Central memory CD8-positive, alpha-beta T cell (primary cell): ENCODE data around the gene ZNF652.

ENCODE experiments used
- ATAC-seq: fragments of 150-1000 bp; cut with Tn5 transposase; replicated peaks from 2 replicates; pipeline ENCODE4 v1.10.0; 2022; ENCODE audit warnings: mild to moderate bottlenecking, moderate FRiP score, moderate number of reproducible peaks; ENCODE audit not compliant: poor library complexity, severe bottlenecking; ENCODE audit errors: extremely low read depth
- DNase-seq, 2 donors: peaks; one replicate each; pipeline ENCODE4 v3.0.0; 2021; ENCODE audit warnings: low spot score in 2 of 2
- H3K27ac Mint-ChIP-seq: one replicate; pipeline ENCODE4 v1.8.0; 2022; ENCODE audit warnings: low read depth, mild to moderate bottlenecking, moderate library complexity, mixed read lengths
- H3K27me3 Mint-ChIP-seq: one replicate; pipeline ENCODE4 v1.8.0; 2022; ENCODE audit warnings: mixed read lengths
- H3K36me3 Mint-ChIP-seq: one replicate; pipeline ENCODE4 v1.8.0; 2022; ENCODE audit warnings: mild to moderate bottlenecking, moderate library complexity, mixed read lengths; ENCODE audit not compliant: insufficient read depth
- H3K4me1 Mint-ChIP-seq: one replicate; pipeline ENCODE4 v1.8.0; 2022; ENCODE audit warnings: mixed read lengths
- H3K4me3 Mint-ChIP-seq: one replicate; pipeline ENCODE4 v1.8.0; 2022; ENCODE audit warnings: mild to moderate bottlenecking, moderate library complexity, mixed read lengths
- H3K9me3 Mint-ChIP-seq: one replicate; pipeline ENCODE4 v1.8.0; 2022; ENCODE audit warnings: mixed read lengths

ZNF652 gene

DNA sequence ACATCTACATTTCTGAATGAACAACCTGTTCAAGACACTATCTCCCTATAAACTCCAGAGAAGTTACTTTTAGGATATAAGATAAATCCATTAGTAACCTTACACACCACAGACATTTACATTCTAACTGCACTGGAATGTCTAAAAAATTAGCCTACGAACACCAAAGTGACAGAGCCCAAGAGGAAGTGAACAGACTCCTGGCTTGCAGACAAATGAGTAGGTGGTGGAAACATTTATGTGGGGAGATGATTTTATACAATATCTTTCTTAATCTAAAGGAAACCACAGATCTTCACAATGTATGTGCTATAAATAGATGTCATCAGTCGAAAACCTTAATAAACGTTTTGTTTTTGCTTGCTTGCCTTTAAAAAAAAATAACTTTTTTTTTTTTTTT, 18.8 kb downstream of the ZNF652 start:
- H3K4me3 Mint-ChIP-seq = peak overlapping the region; percentile 69
- H3K27me3 Mint-ChIP-seq = no peaks in the 10 kb centered on the region
- H3K4me1 Mint-ChIP-seq = peaks cover 67% of the 10 kb centered on the region
- peak; percentile 33 for ATAC-seq
- no peaks in the 10 kb centered on the region for H3K9me3 Mint-ChIP-seq
- no peak for DNase-seq
- no peaks in the 10 kb centered on the region for H3K36me3 Mint-ChIP-seq
- peak overlapping the region; percentile 83 for H3K27ac Mint-ChIP-seq

DNA sequence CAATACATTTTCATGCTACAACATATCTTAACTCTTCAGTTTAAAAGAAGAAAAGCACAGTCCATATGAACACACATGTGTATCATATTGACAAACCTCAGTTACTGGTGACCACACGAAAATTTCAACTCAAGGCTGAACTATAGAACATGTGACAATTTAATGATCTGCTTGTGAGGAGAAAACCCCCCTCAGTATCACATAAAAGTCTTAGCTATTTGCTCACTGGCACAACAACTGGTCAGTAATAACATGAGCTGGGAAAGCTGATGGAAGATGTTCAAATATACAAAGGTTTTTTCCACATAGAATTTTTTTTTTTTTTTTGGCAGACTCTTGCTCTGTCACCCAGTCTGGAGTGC, 19.5 kb downstream of the ZNF652 start:
- no peaks in the 10 kb centered on the region for H3K9me3 Mint-ChIP-seq
- ATAC-seq (peak; percentile 34), DNase-seq (no peak)
- peaks cover 2% of the 10 kb centered on the region for H3K36me3 Mint-ChIP-seq
- H3K4me1 Mint-ChIP-seq = peaks cover 69% of the 10 kb centered on the region
- H3K27me3 Mint-ChIP-seq = no peaks in the 10 kb centered on the region
- H3K4me3 Mint-ChIP-seq = peak overlapping the region; percentile 69
- H3K27ac Mint-ChIP-seq = peak overlapping the region; percentile 83

DNA sequence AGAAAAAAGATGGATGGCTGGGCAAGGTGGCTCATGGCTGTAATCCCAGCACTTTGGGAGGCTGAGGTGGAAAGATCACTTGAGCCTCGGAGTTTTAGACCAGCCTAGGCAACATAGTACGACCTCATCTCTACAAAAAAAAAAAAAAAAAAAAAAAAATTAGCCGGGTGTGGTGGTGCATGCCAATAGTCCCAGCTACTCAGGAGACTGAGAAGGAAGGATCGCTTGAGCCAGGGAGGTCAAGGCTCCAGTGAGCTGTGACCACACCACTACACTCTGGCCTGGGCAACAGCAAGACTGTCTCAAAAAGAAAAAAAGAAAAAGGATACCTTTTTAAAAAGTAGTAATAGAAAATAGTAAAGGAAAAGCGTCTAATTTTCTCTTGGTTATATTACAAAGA, 20.7 kb downstream of the ZNF652 start:
- H3K27ac Mint-ChIP-seq = peak overlapping the region; percentile 96
- no peak for ATAC-seq
- peak overlapping the region; percentile 69 for H3K4me3 Mint-ChIP-seq
- H3K9me3 Mint-ChIP-seq = no peaks in the 10 kb centered on the region
- peaks cover 2% of the 10 kb centered on the region for H3K36me3 Mint-ChIP-seq
- no peak for DNase-seq
- H3K4me1 Mint-ChIP-seq = peaks cover 60% of the 10 kb centered on the region
- no peaks in the 10 kb centered on the region for H3K27me3 Mint-ChIP-seq

DNA sequence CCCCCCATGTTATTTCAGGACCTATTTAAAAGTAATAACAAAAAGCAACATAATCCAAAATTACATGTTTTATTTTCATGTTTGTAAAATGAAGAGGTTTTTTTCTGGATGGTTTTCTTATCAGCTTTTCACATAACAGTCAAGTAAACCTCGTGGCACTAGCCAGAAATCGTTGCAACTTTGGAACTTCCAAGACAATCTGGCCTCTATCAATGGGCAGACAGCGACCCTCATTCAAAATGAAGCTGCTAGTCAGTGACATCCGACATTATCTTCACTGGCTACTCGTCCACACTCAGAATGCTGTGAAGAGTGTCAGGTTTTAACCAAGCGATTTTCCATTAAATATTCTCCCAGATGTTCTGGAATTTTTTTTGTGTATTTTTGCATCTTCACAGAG, 22.7 kb downstream of the ZNF652 start:
- Mint-ChIP-seq H3K4me3 (peak overlapping the region; percentile 26), H3K9me3 (no peaks in the 10 kb centered on the region), H3K27me3 (no peaks in the 10 kb centered on the region), H3K36me3 (peaks cover 5% of the 10 kb centered on the region), H3K4me1 (peaks cover 57% of the 10 kb centered on the region), H3K27ac (no peak overlapping the region)
- ATAC-seq = no peak
- no peak for DNase-seq

DNA sequence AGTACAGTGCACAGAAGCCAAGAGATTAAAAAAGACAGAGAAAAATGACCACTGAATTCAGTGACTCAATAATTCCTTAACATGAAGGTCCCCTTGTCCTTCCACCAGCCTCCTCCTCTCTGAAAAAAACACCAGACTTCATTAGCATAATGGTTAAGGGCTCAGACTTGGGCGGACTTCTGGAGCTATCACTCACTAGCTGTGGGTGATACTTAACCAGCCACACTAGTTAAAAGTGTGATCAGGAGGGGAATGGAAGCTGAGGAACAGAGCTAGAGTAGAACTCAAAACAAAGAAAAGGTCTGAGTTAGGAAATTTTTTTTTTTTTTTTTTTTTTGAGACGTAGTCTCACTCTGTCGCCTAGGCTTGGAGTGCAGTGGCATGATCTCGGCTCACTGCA, 23.2 kb downstream of the ZNF652 start:
- H3K27ac Mint-ChIP-seq = no peak overlapping the region
- H3K36me3 Mint-ChIP-seq = peaks cover 5% of the 10 kb centered on the region
- no peak for DNase-seq
- no peaks in the 10 kb centered on the region for H3K9me3 Mint-ChIP-seq
- ATAC-seq = peak; percentile 33
- peaks cover 60% of the 10 kb centered on the region for H3K4me1 Mint-ChIP-seq
- H3K27me3 Mint-ChIP-seq = no peaks in the 10 kb centered on the region
- H3K4me3 Mint-ChIP-seq = peak overlapping the region; percentile 26

DNA sequence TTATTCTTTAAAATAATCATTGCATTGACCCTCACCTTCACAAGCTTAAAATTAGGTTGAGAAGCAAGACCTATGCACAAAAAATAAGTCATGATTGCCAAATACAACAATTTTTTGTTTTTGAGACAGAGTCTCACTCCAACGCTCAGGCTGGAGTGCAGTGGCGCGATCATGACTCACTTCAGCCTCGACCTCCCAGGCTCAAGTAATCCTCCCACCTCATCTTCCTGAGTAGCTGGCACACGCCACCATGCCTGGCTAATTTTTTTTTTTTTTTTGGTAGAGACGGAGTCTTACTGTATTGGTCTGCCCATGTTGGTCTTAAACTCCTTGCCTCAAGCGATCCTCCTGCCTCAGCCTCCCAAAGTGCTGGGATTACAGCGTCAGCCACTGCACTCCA, 24.2 kb downstream of the ZNF652 start:
- Mint-ChIP-seq H3K9me3 (no peaks in the 10 kb centered on the region), H3K36me3 (peaks cover 5% of the 10 kb centered on the region), H3K27me3 (no peaks in the 10 kb centered on the region), H3K4me1 (peaks cover 55% of the 10 kb centered on the region), H3K4me3 (no peak overlapping the region), H3K27ac (no peak overlapping the region)
- ATAC-seq = no peak
- no peak for DNase-seq

DNA sequence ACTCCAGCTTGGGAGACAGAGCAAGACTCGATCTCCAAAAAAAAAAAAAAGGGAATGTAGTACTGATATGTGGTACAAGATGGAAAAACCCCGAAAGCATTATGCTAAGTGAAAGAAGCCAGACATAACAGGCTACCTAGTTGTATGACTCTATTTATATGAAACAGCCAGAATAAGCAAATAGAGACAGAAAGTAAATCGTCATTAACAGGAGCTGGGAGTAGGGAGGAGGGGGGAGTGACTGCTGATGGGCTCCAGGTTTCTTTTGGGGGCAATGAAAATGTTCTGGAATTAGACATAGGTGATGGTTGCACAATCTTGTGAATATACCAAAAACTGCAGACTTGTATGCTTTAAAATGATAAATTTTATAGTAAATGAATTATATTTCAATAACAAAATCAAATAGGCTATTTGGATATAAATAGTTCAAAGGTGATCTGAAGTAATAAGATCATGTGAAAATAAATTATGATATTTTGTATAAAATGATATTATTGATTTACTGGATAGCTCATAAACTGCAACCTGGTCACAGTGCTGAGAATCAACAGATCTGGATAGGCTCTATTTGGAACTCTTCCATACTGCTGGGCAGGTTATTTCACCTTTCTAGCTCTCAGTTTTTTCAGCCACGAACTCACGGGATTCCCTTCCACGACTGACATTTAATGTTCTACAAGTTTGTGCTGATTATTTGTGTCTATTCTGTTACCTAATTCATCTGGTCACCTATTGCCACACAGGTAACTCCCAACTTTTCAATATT, 27.1 kb downstream of the ZNF652 start:
- H3K27ac Mint-ChIP-seq = no peak overlapping the region
- peaks cover 44% of the 10 kb centered on the region for H3K4me1 Mint-ChIP-seq
- no peak for ATAC-seq
- H3K27me3 Mint-ChIP-seq = no peaks in the 10 kb centered on the region
- H3K4me3 Mint-ChIP-seq = no peak overlapping the region
- H3K9me3 Mint-ChIP-seq = no peaks in the 10 kb centered on the region
- no peak for DNase-seq
- H3K36me3 Mint-ChIP-seq = peaks cover 7% of the 10 kb centered on the region

DNA sequence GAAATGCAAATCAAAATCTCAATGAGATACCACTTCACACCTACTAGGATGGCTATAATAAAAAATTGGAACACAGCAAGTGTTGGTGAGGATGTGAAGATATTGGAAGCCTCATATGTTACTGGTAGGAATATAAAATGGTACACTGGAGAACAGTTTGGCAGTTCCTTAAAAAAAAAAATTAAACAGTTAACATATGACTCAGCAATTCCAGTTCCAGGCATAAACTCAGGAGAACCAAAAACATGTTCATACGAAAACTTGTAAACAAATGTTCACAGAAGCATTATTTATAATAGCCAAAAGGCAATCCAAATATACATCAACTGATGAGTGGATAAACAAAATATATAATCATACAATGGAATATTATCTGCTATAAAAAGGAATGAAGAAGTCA, 28.2 kb downstream of the ZNF652 start:
- Mint-ChIP-seq H3K4me1 (peaks cover 35% of the 10 kb centered on the region), H3K27me3 (no peaks in the 10 kb centered on the region), H3K9me3 (no peaks in the 10 kb centered on the region), H3K36me3 (peaks cover 9% of the 10 kb centered on the region), H3K27ac (no peak overlapping the region), H3K4me3 (no peak overlapping the region)
- no peak for ATAC-seq
- DNase-seq = no peak

DNA sequence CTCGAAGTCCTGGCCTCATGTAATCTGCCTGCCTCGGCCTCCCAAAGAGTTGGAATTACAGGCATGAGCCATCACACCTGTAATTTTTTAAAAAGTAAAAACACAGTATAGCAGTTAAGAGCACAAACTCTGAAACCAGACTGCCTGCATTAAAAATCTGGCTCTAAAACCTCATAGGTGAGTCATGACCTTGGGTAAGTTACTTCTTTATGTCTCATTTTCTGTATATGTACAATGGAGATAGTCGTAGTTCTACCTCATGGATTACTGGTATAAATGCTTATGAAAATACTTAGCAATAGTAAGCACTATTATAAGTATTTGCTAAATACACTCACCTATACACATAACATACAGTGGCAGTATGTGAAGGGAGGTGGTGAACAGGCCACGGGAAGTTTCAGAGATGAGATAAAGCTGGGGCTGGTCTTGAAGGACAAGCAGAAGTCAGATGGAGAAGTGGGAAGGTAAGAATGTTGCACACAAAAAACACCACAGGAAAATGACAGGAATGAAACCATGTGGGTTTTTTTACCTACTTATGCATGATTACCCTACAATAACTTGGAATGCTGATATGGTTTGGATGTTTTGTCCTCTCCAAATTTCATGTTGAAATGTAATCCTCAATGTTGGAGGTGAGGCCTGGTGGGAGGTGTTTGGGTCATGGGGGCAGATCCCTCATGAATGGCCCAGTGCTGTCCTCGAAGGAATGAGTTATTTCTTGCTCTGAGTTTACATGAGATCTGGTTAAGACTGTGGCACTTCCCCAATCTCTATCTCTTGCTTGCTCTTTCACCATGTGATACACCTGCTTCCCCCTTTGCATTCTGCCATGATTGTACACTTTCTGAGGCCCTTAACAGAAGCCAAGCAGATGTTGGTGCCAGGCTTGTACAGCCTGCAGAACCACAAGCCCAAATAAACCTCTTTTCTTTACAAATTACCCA, 33.9 kb downstream of the ZNF652 start:
- H3K4me3 Mint-ChIP-seq = no peak overlapping the region
- H3K4me1 Mint-ChIP-seq = peaks cover 52% of the 10 kb centered on the region
- H3K27me3 Mint-ChIP-seq = no peaks in the 10 kb centered on the region
- ATAC-seq = no peak
- no peaks in the 10 kb centered on the region for H3K9me3 Mint-ChIP-seq
- H3K36me3 Mint-ChIP-seq = peaks cover 6% of the 10 kb centered on the region
- no peak for DNase-seq
- H3K27ac Mint-ChIP-seq = no peak overlapping the region

DNA sequence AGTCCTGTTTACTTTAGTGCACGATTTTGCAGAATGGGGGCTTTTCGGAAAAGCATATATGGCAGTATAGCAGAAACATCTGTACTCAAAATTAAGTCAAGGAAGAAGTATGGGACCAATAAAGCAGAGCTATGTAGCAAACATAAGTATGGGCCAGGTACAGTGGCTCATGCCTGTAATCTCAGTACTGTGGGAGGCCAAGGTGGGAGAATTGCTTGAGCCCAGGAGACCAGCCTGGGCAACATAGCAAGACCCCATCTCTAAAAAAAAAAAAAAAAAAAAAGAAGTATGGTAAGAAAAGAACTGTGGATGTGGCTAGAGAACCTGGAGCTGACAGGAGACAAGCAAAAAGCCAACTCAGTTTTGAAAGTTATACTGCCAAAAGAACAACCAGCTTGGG, 36.1 kb downstream of the ZNF652 start:
- peaks cover 5% of the 10 kb centered on the region for H3K36me3 Mint-ChIP-seq
- ATAC-seq (no peak), DNase-seq (no peak)
- H3K4me3 Mint-ChIP-seq = no peak overlapping the region
- peak overlapping the region; percentile 19 for H3K27ac Mint-ChIP-seq
- no peaks in the 10 kb centered on the region for H3K9me3 Mint-ChIP-seq
- H3K4me1 Mint-ChIP-seq = peaks cover 47% of the 10 kb centered on the region
- H3K27me3 Mint-ChIP-seq = no peaks in the 10 kb centered on the region

DNA sequence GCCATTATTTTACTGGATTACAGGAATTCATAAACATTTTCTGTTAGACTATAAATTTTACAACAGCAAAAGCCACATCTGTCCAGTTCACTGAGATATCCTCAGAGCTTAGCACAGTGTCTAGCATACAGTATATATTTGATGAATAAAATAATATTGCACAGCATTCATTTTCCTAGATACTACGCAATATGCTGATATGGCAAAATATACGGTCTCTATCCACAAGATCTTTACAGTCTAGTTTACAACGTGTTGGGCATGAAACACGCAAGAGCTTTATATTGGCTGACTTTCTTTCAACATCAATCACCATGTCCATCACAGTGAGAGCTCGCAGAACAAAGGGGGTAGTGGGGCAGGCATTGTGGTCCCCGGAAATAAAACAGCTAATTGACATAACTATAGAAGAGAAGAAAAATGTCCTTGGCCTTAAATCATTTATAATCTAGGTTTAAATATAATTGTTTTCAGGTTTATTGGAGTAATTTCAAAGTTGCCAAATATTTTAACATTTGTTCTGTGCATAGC, 43.5 kb downstream of the ZNF652 start:
- DNase-seq (no peak), ATAC-seq (no peak)
- H3K27ac Mint-ChIP-seq = no peak overlapping the region
- no peak overlapping the region for H3K4me3 Mint-ChIP-seq
- H3K9me3 Mint-ChIP-seq = no peaks in the 10 kb centered on the region
- H3K27me3 Mint-ChIP-seq = no peaks in the 10 kb centered on the region
- H3K4me1 Mint-ChIP-seq = peaks cover 35% of the 10 kb centered on the region
- H3K36me3 Mint-ChIP-seq = peaks cover 11% of the 10 kb centered on the region

DNA sequence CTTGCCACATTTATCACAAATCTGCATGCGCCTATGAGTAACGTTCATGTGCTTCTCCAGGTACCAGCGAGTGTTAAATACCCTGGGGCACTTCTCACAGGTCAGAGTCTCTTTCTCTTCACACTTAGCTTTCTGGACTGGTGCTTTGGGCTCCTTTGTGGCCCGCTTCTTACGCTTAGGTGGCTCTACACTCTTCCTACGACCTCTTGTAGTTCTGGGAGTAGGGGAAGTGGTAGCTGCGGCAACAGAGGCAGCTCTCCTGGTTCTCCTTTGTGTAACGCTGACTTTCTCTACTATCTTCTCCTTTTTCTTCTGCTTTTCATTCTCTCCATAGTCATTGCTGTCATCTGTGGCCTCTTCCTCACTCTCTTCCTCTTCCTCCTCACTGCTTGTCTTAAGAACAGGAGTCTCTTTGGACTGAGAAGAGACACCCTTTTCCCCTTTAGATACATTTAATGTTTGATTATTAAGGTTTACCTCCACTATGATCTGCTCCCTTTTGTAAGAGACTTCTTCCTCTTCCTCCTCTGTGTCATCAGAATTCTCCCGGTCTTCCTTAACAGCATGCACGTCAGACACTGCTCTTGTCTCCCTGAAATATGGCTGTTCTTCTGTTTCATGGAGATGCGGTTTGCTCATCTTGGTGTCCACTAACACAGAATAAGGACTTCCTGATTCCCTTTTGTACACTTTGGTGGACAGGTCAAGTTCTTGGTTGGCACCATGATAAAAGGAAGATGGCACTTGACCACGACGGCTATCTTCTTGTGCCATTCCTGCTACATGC, 45.0 kb downstream of the ZNF652 start:
- H3K27me3 Mint-ChIP-seq = no peaks in the 10 kb centered on the region
- peaks cover 17% of the 10 kb centered on the region for H3K36me3 Mint-ChIP-seq
- peaks cover 27% of the 10 kb centered on the region for H3K4me1 Mint-ChIP-seq
- DNase-seq (no peak), ATAC-seq (no peak)
- H3K4me3 Mint-ChIP-seq = no peak overlapping the region
- H3K27ac Mint-ChIP-seq = no peak overlapping the region
- no peaks in the 10 kb centered on the region for H3K9me3 Mint-ChIP-seq
